Esophagus squamous epithelium (tissue), 5 donors: ENCODE data around the gene C17orf78. TPM values are rescaled to one million over a fixed set of nuclear protein-coding genes. Genes with fewer than 3 reads are reported as not detected.
"Not testable (repeated sequence)": the region's sequence is repeated elsewhere in the genome, so short reads cannot be mapped to it uniquely, and the experiment has no call there.

Source experiments
- DNase-seq: peaks from one replicate; lab custom pipeline; 2025; lab: John Stamatoyannopoulos, UW
- H3K27ac ChIP-seq, 4 donors: fragments of 200-600 bp; sonication (generic); one replicate each; pipeline ENCODE4 v1.5.1; 2016 to 2019; ENCODE audit warnings: mild to moderate bottlenecking in 1 of 4
- H3K27me3 ChIP-seq, 4 donors: fragments of 200-600 bp; sonication (generic); 1 replicate in 3 of 4; 2 replicates in 1 of 4; pipeline versions ENCODE4 v1.5.1 to v1.6.0; 2017 to 2021; ENCODE audit warnings: antibody characterized with exemption in 1 of 4
- H3K36me3 ChIP-seq, 3 donors: fragments of 200-600 bp; sonication (generic); one replicate each; pipeline ENCODE4 v1.5.1; 2016 to 2019
- H3K4me1 ChIP-seq, 3 donors: fragments of 200-600 bp; sonication (generic); one replicate each; pipeline ENCODE4 v1.5.1; 2017 to 2019
- H3K4me3 ChIP-seq, 4 donors: fragments of 200-600 bp; sonication (generic); 1 replicate in 3 of 4; 2 replicates in 1 of 4; pipeline ENCODE4 v1.5.1; 2016 to 2019; ENCODE audit warnings: mild to moderate bottlenecking in 2 of 4, moderate library complexity in 1 of 4
- H3K9me3 ChIP-seq, 3 donors: fragments of 200-600 bp; sonication (generic); one replicate each; pipeline ENCODE4 v1.5.1; 2016 to 2019
- CTCF ChIP-seq, 6 experiments: fragments of 450-650 bp in 4 of 6; fragments of 200-600 bp in 2 of 6; sonication (generic) in 2 of 6; IDR thresholded peaks; one replicate each; pipeline ENCODE4 v1.5.1; 2016 to 2019; ENCODE audit warnings: antibody characterized with exemption in 6 of 6, mild to moderate bottlenecking in 4 of 6, moderate library complexity in 4 of 6
- POLR2A ChIP-seq, 4 donors: fragments of 450-650 bp; IDR thresholded peaks; one replicate each; pipeline ENCODE4 v1.6.1; 2017; ENCODE audit warnings: antibody characterized with exemption in 4 of 4, mild to moderate bottlenecking in 4 of 4, moderate library complexity in 3 of 4
- WGBS, 2 donors: methylation state at CpG; one replicate each; pipeline ENCODE4 v1.1.5; 2018; 5-methylcytosine and 5-hydroxymethylcytosine counted together
- intact Hi-C: fragments of 100-400 bp; cut with DNase I; formaldehyde crosslinking; loops from one replicate; pipeline ENCODE4 v1.15.0; 2022
- total RNA-seq, 4 donors: library from RNA; depleted of rRNA; stranded (reverse); fragments of >200 nt; gene quantifications; one replicate each; pipeline ENCODE4 v1.1.0, GENCODE V29; 2016
- donor health status: DM: yes; HTN: yes; CAD: no.

Gene C17orf78
- total RNA-seq, 4 donors from 2014 or later: not detected

GRCh38 chr17:37342589-37342988, 33.2 kb upstream of the C17orf78 start:
- no peak overlapping the region for H3K4me3 ChIP-seq
- H3K4me1 ChIP-seq: no peaks in the 10 kb centered on the region
- no peaks in the 10 kb centered on the region for H3K9me3 ChIP-seq
- intact Hi-C loops: no loop called here
- DNase-seq: no peak
- TF ChIP-seq CTCF (IDR thresholded peaks at IDR 0.05) (no peak), POLR2A (IDR thresholded peaks at IDR 0.05) (no peak)
- WGBS, 2 donors: 66% methylated on average over 2 of the region's 2 CpGs
- no peaks in the 10 kb centered on the region for H3K27me3 ChIP-seq
- H3K27ac ChIP-seq: no peak overlapping the region
- peaks cover 0 to 50% (median 0%) of the 10 kb centered on the region in 3 donors for H3K36me3 ChIP-seq

GRCh38 chr17:37344519-37344918, 31.3 kb upstream of the C17orf78 start:
- intact Hi-C loops: no loop called here
- no peaks in the 10 kb centered on the region for H3K9me3 ChIP-seq
- 89 to 92% methylated on average over 4 of the region's 4 CpGs for WGBS, 2 donors
- H3K4me3 ChIP-seq: no peak overlapping the region
- no peaks in the 10 kb centered on the region for H3K27me3 ChIP-seq
- H3K36me3 ChIP-seq: peaks cover 0 to 33% (median 0%) of the 10 kb centered on the region in 3 donors
- DNase-seq: no peak
- H3K4me1 ChIP-seq: no peaks in the 10 kb centered on the region
- no peak overlapping the region for H3K27ac ChIP-seq
- TF ChIP-seq POLR2A (IDR thresholded peaks at IDR 0.05) (no peak), CTCF (IDR thresholded peaks at IDR 0.05) (no peak)

GRCh38 chr17:37346863-37347402, 28.9 kb upstream of the C17orf78 start:
- H3K4me3 ChIP-seq, intact Hi-C loops, H3K27ac ChIP-seq, H3K4me1 ChIP-seq, H3K27me3 ChIP-seq, H3K9me3 ChIP-seq, DNase-seq: not testable (repeated sequence)
- H3K36me3 ChIP-seq: peaks cover 0 to 41% (median 0%) of the 10 kb centered on the region in 3 donors
- 92 to 94% methylated on average over 8 of the region's 8 CpGs for WGBS, 2 donors

- DNase-seq, intact Hi-C loops, H3K27me3 ChIP-seq, H3K9me3 ChIP-seq: not testable (repeated sequence)
- Histone ChIP-seq H3K4me1 (peaks cover 26 to 59% (median 30%) of the 10 kb centered on the region in 3 donors), H3K27ac (peak overlapping the region in 3 of 4 donors; percentile 94 to 96 (median 96)), H3K36me3 (peaks cover 0 to 26% (median 0%) of the 10 kb centered on the region in 3 donors), H3K4me3 (peak overlapping the region in 3 of 4 donors; percentile 73 to 96 (median 94))
- 41 to 86% methylated on average over 12 of the region's 12 CpGs for WGBS, 2 donors
Measured at GRCh38 chr17:37356796-37357569, 18.8 kb upstream of the C17orf78 start.

- no peaks in the 10 kb centered on the region for H3K9me3 ChIP-seq
- intact Hi-C loops: no loop called here
- WGBS, 2 donors: 0 to 3% methylated on average over 15 to 18 of the region's 21 CpGs
- TF ChIP-seq CTCF (IDR thresholded peaks at IDR 0.05): no peak
- no peak for TF ChIP-seq POLR2A (IDR thresholded peaks at IDR 0.05)
- peak overlapping the region; percentile 93 to 96 (median 95) for H3K27ac ChIP-seq
- H3K36me3 ChIP-seq: peaks cover 0 to 20% (median 0%) of the 10 kb centered on the region in 3 donors
- no peaks in the 10 kb centered on the region for H3K27me3 ChIP-seq
- DNase-seq: no peak
- peak overlapping the region; percentile 73 to 96 (median 94) for H3K4me3 ChIP-seq
- peaks cover 26 to 62% (median 30%) of the 10 kb centered on the region in 3 donors for H3K4me1 ChIP-seq
Measured at GRCh38 chr17:37358098-37358829, 17.5 kb upstream of the C17orf78 start.
